ENCODE results near the gene NAALADL2.

Gene NAALADL2

GRCh38 chr3:174859114-174859735 lies at the start of gene NAALADL2:
TSS of gene NAALADL2 (plus strand) at chr3:174859334.
- no peak for DNase-seq (ENCODE audit: low spot score)

GRCh38 chr3:174810254-174810653 lies 48.9 kb upstream of the NAALADL2 start:
- DNase-seq (ENCODE audit: low spot score), result no peak

GRCh38 chr3:174812172-174812862 lies 46.8 kb upstream of the NAALADL2 start:
- DNase-seq (ENCODE audit: low spot score), result no peak

GRCh38 chr3:174815750-174816149 lies 43.4 kb upstream of the NAALADL2 start:
- DNase-seq (ENCODE audit: low spot score), result no peak

GRCh38 chr3:174820885-174821284 lies 38.2 kb upstream of the NAALADL2 start:
- DNase-seq (ENCODE audit: low spot score), result no peak

- no peak for DNase-seq (ENCODE audit: low spot score)
These were observed 37.7 kb upstream of the NAALADL2 start for GRCh38 chr3:174821477-174821876.

GRCh38 chr3:174822320-174822719 lies 36.8 kb upstream of the NAALADL2 start:
- no peak for DNase-seq (ENCODE audit: low spot score)

GRCh38 chr3:174826069-174826468 lies 33.1 kb upstream of the NAALADL2 start:
- DNase-seq (ENCODE audit: low spot score), result no peak

- DNase-seq (ENCODE audit: low spot score), result no peak
These were observed 14.4 kb upstream of the NAALADL2 start for GRCh38 chr3:174844746-174845145.

- no peak for DNase-seq (ENCODE audit: low spot score)
These were observed 13.1 kb upstream of the NAALADL2 start for GRCh38 chr3:174846055-174846454.

GRCh38 chr3:174854987-174855386 lies 4.1 kb upstream of the NAALADL2 start:
- DNase-seq (ENCODE audit: low spot score), result no peak

GRCh38 chr3:174857301-174857700 lies 1.8 kb upstream of the NAALADL2 start:
- no peak for DNase-seq (ENCODE audit: low spot score)

- no peak for DNase-seq (ENCODE audit: low spot score)
These were observed 781 bp upstream of the NAALADL2 start for GRCh38 chr3:174858353-174858752.

GRCh38 chr3:174859756-174860155 lies 622 bp downstream of the NAALADL2 start:
- DNase-seq (ENCODE audit: low spot score), result no peak

- DNase-seq (ENCODE audit: low spot score), result no peak
These were observed 3.0 kb downstream of the NAALADL2 start for GRCh38 chr3:174862101-174862500.

GRCh38 chr3:174862666-174863065 lies 3.5 kb downstream of the NAALADL2 start:
- no peak for DNase-seq (ENCODE audit: low spot score)

- no peak for DNase-seq (ENCODE audit: low spot score)
These were observed 4.4 kb downstream of the NAALADL2 start for GRCh38 chr3:174863488-174863887.

- no peak for DNase-seq (ENCODE audit: low spot score)
These were observed 10.3 kb downstream of the NAALADL2 start for GRCh38 chr3:174869448-174869847.

GRCh38 chr3:174873832-174874657 lies 14.9 kb downstream of the NAALADL2 start:
- DNase-seq (ENCODE audit: low spot score), result no peak

GRCh38 chr3:174882789-174883188 lies 23.7 kb downstream of the NAALADL2 start:
- no peak for DNase-seq (ENCODE audit: low spot score)

GRCh38 chr3:174883881-174884675 lies 24.9 kb downstream of the NAALADL2 start:
- no peak for DNase-seq (ENCODE audit: low spot score)

Measured in activated CD4-positive, alpha-beta T cell treated with anti-CD3 and anti-CD28 coated beads, Interleukin-2, Interleukin-4, amounts not matched to agents 100 ng/mL and 50 ng/mL, durations not matched to agents 16 hours and 8 hours (primary cell).